Neuronal stem cell (in vitro differentiated cells): Measurements from ENCODE around the gene CD302.

Source experiments
- DNase-seq: peaks from one replicate; pipeline ENCODE4 v3.0.0-alpha.2; 2013; ENCODE audit warnings: low spot score
- H2AFZ ChIP-seq: one replicate; pipeline ENCODE4 v1.6.1; 2013; ENCODE audit warnings: mild to moderate bottlenecking, low read length, inconsistent platforms
- H2AK5ac ChIP-seq: 2 replicates; pipeline ENCODE4 v1.6.1; 2013; ENCODE audit warnings: low read depth, mild to moderate bottlenecking, inconsistent platforms, low read length, moderate library complexity, mixed read lengths
- H2BK120ac ChIP-seq: 2 replicates; pipeline ENCODE4 v1.6.1; 2013; ENCODE audit warnings: low read depth, mild to moderate bottlenecking, inconsistent platforms, low read length, moderate library complexity, mixed read lengths
- H2BK12ac ChIP-seq: one replicate; pipeline ENCODE4 v1.6.1; 2013; ENCODE audit warnings: low read length, inconsistent platforms
- H2BK15ac ChIP-seq: 2 replicates; pipeline ENCODE4 v1.6.1; 2013; ENCODE audit warnings: mild to moderate bottlenecking, low read length, inconsistent platforms, mixed read lengths
- H2BK5ac ChIP-seq: one replicate; pipeline ENCODE4 v1.6.1; 2013; ENCODE audit warnings: inconsistent platforms, mild to moderate bottlenecking, low read length, moderate library complexity
- H3K14ac ChIP-seq: one replicate; pipeline ENCODE4 v1.6.1; 2013; ENCODE audit warnings: low read length, inconsistent platforms
- H3K18ac ChIP-seq: 2 replicates; pipeline ENCODE4 v1.6.1; 2013; ENCODE audit warnings: low read length, inconsistent platforms
- H3K23ac ChIP-seq: 2 replicates; pipeline ENCODE4 v1.6.1; 2013; ENCODE audit warnings: low read depth, mild to moderate bottlenecking, mixed read lengths, low read length, inconsistent platforms; ENCODE audit not compliant: poor library complexity
- H3K27ac ChIP-seq: replicated peaks from 3 replicates; pipeline ENCODE4 v1.5.1; 2013; ENCODE audit warnings: low read length, inconsistent platforms
- H3K27me3 ChIP-seq, 3 experiments: 2 replicates each; pipeline ENCODE4 v1.6.1; 2013; ENCODE audit warnings: low read length in 3 of 3, mild to moderate bottlenecking in 2 of 3, inconsistent platforms in 1 of 3, low read depth in 1 of 3, mixed read lengths in 1 of 3, moderate library complexity in 1 of 3; ENCODE audit not compliant: control insufficient read depth in 3 of 3, insufficient read depth in 3 of 3
- H3K36me3 ChIP-seq, 2 donors: replicated peaks in 1 of 2; 2 replicates each; pipeline ENCODE4 v1.6.1; 2013; ENCODE audit warnings: low read length in 2 of 2; ENCODE audit not compliant: control insufficient read depth in 2 of 2, insufficient read depth in 2 of 2
- H3K4ac ChIP-seq: 2 replicates; pipeline ENCODE4 v1.6.1; 2013; ENCODE audit warnings: inconsistent platforms, mild to moderate bottlenecking, low read length, moderate library complexity
- H3K4me1 ChIP-seq, 2 donors: 1 replicate in 1 of 2; 2 replicates in 1 of 2; pipeline ENCODE4 v1.6.1; 2013; ENCODE audit warnings: low read length in 2 of 2, low read depth in 1 of 2; ENCODE audit not compliant: control insufficient read depth in 2 of 2, insufficient read depth in 1 of 2
- H3K4me2 ChIP-seq: one replicate; pipeline ENCODE4 v1.6.1; 2013; ENCODE audit warnings: mild to moderate bottlenecking, low read length, inconsistent platforms; ENCODE audit not compliant: insufficient read depth, poor library complexity, severe bottlenecking
- H3K4me3 ChIP-seq, 2 donors: 2 replicates each; pipeline ENCODE4 v1.5.1; 2013; ENCODE audit warnings: low read length in 2 of 2, mild to moderate bottlenecking in 2 of 2, inconsistent platforms in 1 of 2, moderate library complexity in 1 of 2
- H3K79me1 ChIP-seq: one replicate; pipeline ENCODE4 v1.6.1; 2013; ENCODE audit warnings: low read depth, mild to moderate bottlenecking, inconsistent platforms, low read length, moderate library complexity
- H3K9ac ChIP-seq: one replicate; pipeline ENCODE4 v1.6.1; 2013; ENCODE audit warnings: mild to moderate bottlenecking, low read depth, low read length, inconsistent platforms; ENCODE audit not compliant: poor library complexity
- H3K9me3 ChIP-seq, 2 donors: replicated peaks in 1 of 2; 2 replicates each; pipeline versions ENCODE3 to v1.6.1; 2013; ENCODE audit warnings: low read length in 2 of 2, mild to moderate bottlenecking in 2 of 2, inconsistent platforms in 1 of 2, low read depth in 1 of 2, mixed read lengths in 1 of 2, moderate library complexity in 1 of 2; ENCODE audit not compliant: control insufficient read depth in 2 of 2, insufficient read depth in 1 of 2
- H4K8ac ChIP-seq: one replicate; pipeline ENCODE4 v1.6.1; 2013; ENCODE audit warnings: low read depth, mild to moderate bottlenecking, inconsistent platforms, low read length, moderate library complexity
- H4K91ac ChIP-seq: one replicate; pipeline ENCODE4 v1.6.1; 2013; ENCODE audit warnings: low read length, low read depth, mild to moderate bottlenecking, inconsistent platforms; ENCODE audit not compliant: poor library complexity
- WGBS, 2 donors: extraction: QIAGEN DNeasy Blood & Tissue Kit; methylation state at CpG; one replicate each; pipeline ENCODE4 v1.1.7; 2013; ENCODE audit warnings: missing lambda C conversion rate in 2 of 2, mixed read lengths in 1 of 2; ENCODE audit not compliant: insufficient read length in 2 of 2, insufficient replicate concordance in 1 of 2; ENCODE audit errors: extremely low coverage in 2 of 2; 5-methylcytosine and 5-hydroxymethylcytosine counted together

The CD302 gene

GRCh38 chr2:159795841-159796690 lies 1.9 kb downstream of the CD302 start:
- Histone ChIP-seq H4K91ac (no peak overlapping the region), H2AK5ac (no peak overlapping the region), H3K27me3 (peaks cover 6 to 35% (median 26%) of the 10 kb centered on the region in 3 experiments), H2BK120ac (no peak overlapping the region), H3K9ac (no peak overlapping the region), H3K23ac (no peak overlapping the region), H2BK5ac (no peak overlapping the region), H3K9me3 (no peaks in the 10 kb centered on the region), H3K4me1 (no peaks in the 10 kb centered on the region), H3K79me1 (no peaks in the 10 kb centered on the region), H3K4ac (no peak overlapping the region), H2BK12ac (no peak overlapping the region), H3K27ac (no peak overlapping the region), H4K8ac (no peak overlapping the region), H3K14ac (no peak overlapping the region), H3K36me3 (no peaks in the 10 kb centered on the region), H2BK15ac (no peak overlapping the region), H2AFZ (no peak overlapping the region), H3K18ac (no peak overlapping the region), H3K4me2 (no peak overlapping the region), H3K4me3 (no peak overlapping the region)
- no peak for DNase-seq
- no CpG with 5 or more reads among the region's 7 CpGs for WGBS, 2 donors

GRCh38 chr2:159793326-159793725 lies 4.7 kb downstream of the CD302 start:
- Histone ChIP-seq H3K79me1 (no peaks in the 10 kb centered on the region), H3K4me3 (no peak overlapping the region), H3K27ac (no peak overlapping the region), H2BK5ac (no peak overlapping the region), H2BK12ac (no peak overlapping the region), H3K23ac (no peak overlapping the region), H4K91ac (no peak overlapping the region), H3K9ac (no peak overlapping the region), H2BK15ac (no peak overlapping the region), H3K27me3 (peaks cover 6 to 19% (median 16%) of the 10 kb centered on the region in 3 experiments), H3K4me1 (no peaks in the 10 kb centered on the region), H3K4me2 (no peak overlapping the region), H3K36me3 (no peaks in the 10 kb centered on the region), H3K14ac (no peak overlapping the region), H4K8ac (no peak overlapping the region), H3K4ac (no peak overlapping the region), H3K9me3 (no peaks in the 10 kb centered on the region), H2BK120ac (no peak overlapping the region), H2AFZ (no peak overlapping the region), H3K18ac (no peak overlapping the region), H2AK5ac (no peak overlapping the region)
- no peak for DNase-seq
- WGBS, 2 donors, result no CpG with 5 or more reads among the region's 1 CpG

GRCh38 chr2:159792599-159792998 lies 5.4 kb downstream of the CD302 start:
- Histone ChIP-seq H4K8ac (no peak overlapping the region), H3K27ac (no peak overlapping the region), H2BK120ac (no peak overlapping the region), H3K4ac (no peak overlapping the region), H3K4me2 (no peak overlapping the region), H2BK12ac (no peak overlapping the region), H3K4me1 (no peaks in the 10 kb centered on the region), H3K79me1 (no peaks in the 10 kb centered on the region), H4K91ac (no peak overlapping the region), H3K14ac (no peak overlapping the region), H3K27me3 (peaks cover 2 to 11% (median 10%) of the 10 kb centered on the region in 3 experiments), H2AFZ (no peak overlapping the region), H2BK5ac (no peak overlapping the region), H3K23ac (no peak overlapping the region), H3K4me3 (no peak overlapping the region), H3K9me3 (no peaks in the 10 kb centered on the region), H3K36me3 (no peaks in the 10 kb centered on the region), H2AK5ac (no peak overlapping the region), H3K18ac (no peak overlapping the region), H2BK15ac (no peak overlapping the region), H3K9ac (no peak overlapping the region)
- DNase-seq, result no peak
- no CpG with 5 or more reads among the region's 4 CpGs for WGBS, 2 donors

GRCh38 chr2:159792036-159792435 lies 6.0 kb downstream of the CD302 start:
- no peaks in the 10 kb centered on the region for H3K4me1 ChIP-seq
- no peak overlapping the region for H3K18ac ChIP-seq
- no peak overlapping the region for H3K4me3 ChIP-seq
- no peak overlapping the region for H2AFZ ChIP-seq
- no peak overlapping the region for H2BK5ac ChIP-seq
- H3K4me2 ChIP-seq, result no peak overlapping the region
- H3K9me3 ChIP-seq, result no peaks in the 10 kb centered on the region
- H3K36me3 ChIP-seq, result no peaks in the 10 kb centered on the region
- no peak overlapping the region for H3K9ac ChIP-seq
- no peak overlapping the region for H2AK5ac ChIP-seq
- no peak overlapping the region for H4K91ac ChIP-seq
- H3K27ac ChIP-seq, result no peak overlapping the region
- no peak overlapping the region for H2BK15ac ChIP-seq
- H2BK12ac ChIP-seq, result no peak overlapping the region
- no peak overlapping the region for H3K14ac ChIP-seq
- peaks cover 0 to 7% (median 5%) of the 10 kb centered on the region in 3 experiments for H3K27me3 ChIP-seq
- no peak for DNase-seq
- WGBS, 2 donors, result no CpG with 5 or more reads among the region's 1 CpG
- no peak overlapping the region for H2BK120ac ChIP-seq
- H3K4ac ChIP-seq, result no peak overlapping the region
- no peaks in the 10 kb centered on the region for H3K79me1 ChIP-seq
- H4K8ac ChIP-seq, result no peak overlapping the region
- H3K23ac ChIP-seq, result no peak overlapping the region
